ENCODE data around the gene PDZD2.

Gene PDZD2

GRCh38 chr5:31844622-31845345 lies 205.9 kb downstream of the PDZD2 start:
- DNase-seq = no peak

GRCh38 chr5:31845361-31845760 lies 206.4 kb downstream of the PDZD2 start:
- DNase-seq = no peak

GRCh38 chr5:31846934-31847333 lies 208.0 kb downstream of the PDZD2 start:
- DNase-seq = no peak

- DNase-seq = no peak
Observed at GRCh38 chr5:31847354-31847753, 208.4 kb downstream of the PDZD2 start.

- DNase-seq = no peak
Observed at GRCh38 chr5:31850981-31851689, 212.2 kb downstream of the PDZD2 start.

GRCh38 chr5:31853398-31854135 lies 214.6 kb downstream of the PDZD2 start:
- no peak for DNase-seq

GRCh38 chr5:31854181-31855133 lies 215.5 kb downstream of the PDZD2 start:
- DNase-seq = peak; percentile 97

- no peak for DNase-seq
Observed at GRCh38 chr5:31855134-31856040, 216.5 kb downstream of the PDZD2 start.

- no peak for DNase-seq
Observed at GRCh38 chr5:31859096-31859495, 220.2 kb downstream of the PDZD2 start.

- no peak for DNase-seq
Observed at GRCh38 chr5:31860278-31860677, 221.3 kb downstream of the PDZD2 start.

- DNase-seq = no peak
Observed at GRCh38 chr5:31860726-31861433, 221.9 kb downstream of the PDZD2 start.

- no peak for DNase-seq
Observed at GRCh38 chr5:31861601-31862000, 222.7 kb downstream of the PDZD2 start.

GRCh38 chr5:31863991-31864411 lies 225.1 kb downstream of the PDZD2 start:
- peak; percentile 81 for DNase-seq

- DNase-seq = no peak
Observed at GRCh38 chr5:31866166-31866565, 227.2 kb downstream of the PDZD2 start.

GRCh38 chr5:31867219-31867618 lies 228.3 kb downstream of the PDZD2 start:
- peak; percentile 66 for DNase-seq

- no peak for DNase-seq
Observed at GRCh38 chr5:31880449-31880848, 241.5 kb downstream of the PDZD2 start.

GRCh38 chr5:31884896-31885295 lies 246.0 kb downstream of the PDZD2 start:
- DNase-seq = no peak

GRCh38 chr5:31886206-31886605 lies 247.3 kb downstream of the PDZD2 start:
- DNase-seq = no peak

- no peak for DNase-seq
Observed at GRCh38 chr5:31887556-31887955, 248.6 kb downstream of the PDZD2 start.

- no peak for DNase-seq
Observed at GRCh38 chr5:31888564-31888963, 249.6 kb downstream of the PDZD2 start.

Measured in islet precursor cell (in vitro differentiated cells).